ENCODE measurements around the gene IL18R1.

DNA sequence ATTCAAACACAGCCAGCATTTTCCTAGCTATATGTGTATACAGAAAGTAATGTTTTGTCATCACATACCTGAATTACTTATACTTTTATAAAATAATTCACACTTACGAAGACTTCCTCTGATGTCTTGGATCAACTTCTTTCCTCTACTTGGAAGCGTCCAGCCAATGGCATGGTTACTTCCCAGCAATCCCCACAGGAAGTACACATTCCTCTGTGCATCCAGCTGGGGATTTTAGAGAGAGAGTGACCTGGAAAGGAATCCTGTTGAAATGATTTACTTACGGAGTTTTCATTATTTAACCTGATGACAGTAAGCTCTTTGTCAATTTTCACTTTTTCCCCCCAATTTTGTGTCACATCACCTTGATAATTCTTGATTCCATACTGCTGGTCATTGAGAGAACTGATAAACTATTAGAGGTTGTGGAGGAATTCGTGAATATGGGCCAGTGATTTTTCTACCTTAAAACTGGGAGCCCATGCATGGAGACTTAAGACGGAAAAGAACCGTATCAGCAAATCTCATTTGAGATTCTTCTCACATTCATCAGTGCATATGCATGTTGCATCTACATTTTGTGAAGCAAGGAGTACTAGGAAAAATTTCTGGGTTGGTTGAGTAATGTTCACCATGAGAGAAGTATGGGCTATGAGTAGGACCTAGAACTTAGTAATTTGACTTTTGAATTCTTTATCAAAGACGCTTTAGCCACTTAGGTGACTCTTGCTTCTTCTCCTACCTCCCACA is 9.0 kb upstream of the IL18R1 start:
- TF ChIP-seq POLR2A (IDR thresholded peaks at IDR 0.05; ENCODE audit: extremely low read depth, insufficient read length) (no peak), MYC (IDR thresholded peaks at IDR 0.05; ENCODE audit: low read depth, low read length) (no peak), MAX (IDR thresholded peaks at IDR 0.05; ENCODE audit: low read depth, low read length) (no peak)
- TF ChIP-seq, protein P1, sequence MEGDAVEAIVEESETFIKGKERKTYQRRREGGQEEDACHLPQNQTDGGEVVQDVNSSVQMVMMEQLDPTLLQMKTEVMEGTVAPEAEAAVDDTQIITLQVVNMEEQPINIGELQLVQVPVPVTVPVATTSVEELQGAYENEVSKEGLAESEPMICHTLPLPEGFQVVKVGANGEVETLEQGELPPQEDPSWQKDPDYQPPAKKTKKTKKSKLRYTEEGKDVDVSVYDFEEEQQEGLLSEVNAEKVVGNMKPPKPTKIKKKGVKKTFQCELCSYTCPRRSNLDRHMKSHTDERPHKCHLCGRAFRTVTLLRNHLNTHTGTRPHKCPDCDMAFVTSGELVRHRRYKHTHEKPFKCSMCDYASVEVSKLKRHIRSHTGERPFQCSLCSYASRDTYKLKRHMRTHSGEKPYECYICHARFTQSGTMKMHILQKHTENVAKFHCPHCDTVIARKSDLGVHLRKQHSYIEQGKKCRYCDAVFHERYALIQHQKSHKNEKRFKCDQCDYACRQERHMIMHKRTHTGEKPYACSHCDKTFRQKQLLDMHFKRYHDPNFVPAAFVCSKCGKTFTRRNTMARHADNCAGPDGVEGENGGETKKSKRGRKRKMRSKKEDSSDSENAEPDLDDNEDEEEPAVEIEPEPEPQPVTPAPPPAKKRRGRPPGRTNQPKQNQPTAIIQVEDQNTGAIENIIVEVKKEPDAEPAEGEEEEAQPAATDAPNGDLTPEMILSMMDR (IDR thresholded peaks at IDR 0.05; ENCODE audit: low read depth, low read length), result no peak
